PFSK-1 (cell line): ENCODE data around the gene GMDS.

Experiments
- FOXP2 ChIP-seq: optimal IDR thresholded peaks from 2 replicates; pipeline ENCODE3; 2011; ENCODE audit warnings: borderline replicate concordance, control low read depth, inconsistent platforms; ENCODE audit not compliant: insufficient read depth; ENCODE audit errors: extremely low read length, extremely low read depth
- POLR2AphosphoS5 ChIP-seq: IDR thresholded peaks from 2 replicates; pipeline ENCODE4 v1.6.1; 2012; ENCODE audit warnings: low read depth, mild to moderate bottlenecking, control low read depth, low read length, moderate library complexity
- SIN3A ChIP-seq: IDR thresholded peaks from 2 replicates; pipeline ENCODE4 v1.6.1; 2012; ENCODE audit warnings: mild to moderate bottlenecking, low read length, moderate library complexity, borderline replicate concordance; ENCODE audit not compliant: insufficient read depth
- TAF1 ChIP-seq: IDR thresholded peaks from 2 replicates; pipeline ENCODE4 v1.6.1; 2012; ENCODE audit warnings: low read length, control low read depth, borderline replicate concordance; ENCODE audit not compliant: insufficient read depth
- TF ChIP-seq, protein P1 (sequence below), 2 experiments: IDR thresholded peaks; 2 replicates each; pipeline versions ENCODE4 v1.6.1 to v1.8.0; 2011 to 2012; ENCODE audit warnings: low read depth in 2 of 2, low read length in 2 of 2, control low read depth in 1 of 2, inconsistent platforms in 1 of 2, mild to moderate bottlenecking in 1 of 2, moderate library complexity in 1 of 2; ENCODE audit not compliant: insufficient read depth in 1 of 2

Gene GMDS

DNA sequence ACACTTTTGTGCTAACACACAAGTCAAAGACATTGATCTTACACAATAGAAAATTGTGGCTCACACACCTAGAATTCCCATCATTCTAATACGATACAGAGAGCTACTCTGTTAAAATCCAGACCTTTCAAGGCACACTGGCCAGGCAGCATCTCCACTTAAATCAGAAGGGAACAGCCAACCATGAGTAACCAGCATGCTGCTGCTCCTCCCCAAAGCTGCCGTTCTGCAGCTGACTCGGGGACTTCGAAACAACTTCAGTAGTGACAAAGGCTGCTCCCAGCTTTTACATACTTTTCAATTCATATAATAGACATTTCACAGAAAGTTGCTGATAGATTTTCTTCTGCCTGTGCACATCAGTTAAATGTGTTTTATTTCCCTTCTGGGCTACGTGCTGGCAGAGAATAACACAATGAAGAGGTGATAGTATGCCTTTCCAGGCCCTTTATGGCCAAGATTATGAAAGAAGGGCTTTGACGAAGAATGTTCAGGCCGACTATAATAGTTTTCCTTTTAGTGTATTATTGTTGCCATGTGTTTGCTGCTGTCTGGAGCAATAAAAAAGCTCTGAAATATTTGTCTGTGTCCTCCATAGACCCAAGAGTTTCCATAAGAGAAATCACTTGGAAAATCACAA is 159.0 kb downstream of the GMDS start:
- TF ChIP-seq SIN3A, result no peak
- TF ChIP-seq FOXP2, result no peak
- TF ChIP-seq, protein P1, sequence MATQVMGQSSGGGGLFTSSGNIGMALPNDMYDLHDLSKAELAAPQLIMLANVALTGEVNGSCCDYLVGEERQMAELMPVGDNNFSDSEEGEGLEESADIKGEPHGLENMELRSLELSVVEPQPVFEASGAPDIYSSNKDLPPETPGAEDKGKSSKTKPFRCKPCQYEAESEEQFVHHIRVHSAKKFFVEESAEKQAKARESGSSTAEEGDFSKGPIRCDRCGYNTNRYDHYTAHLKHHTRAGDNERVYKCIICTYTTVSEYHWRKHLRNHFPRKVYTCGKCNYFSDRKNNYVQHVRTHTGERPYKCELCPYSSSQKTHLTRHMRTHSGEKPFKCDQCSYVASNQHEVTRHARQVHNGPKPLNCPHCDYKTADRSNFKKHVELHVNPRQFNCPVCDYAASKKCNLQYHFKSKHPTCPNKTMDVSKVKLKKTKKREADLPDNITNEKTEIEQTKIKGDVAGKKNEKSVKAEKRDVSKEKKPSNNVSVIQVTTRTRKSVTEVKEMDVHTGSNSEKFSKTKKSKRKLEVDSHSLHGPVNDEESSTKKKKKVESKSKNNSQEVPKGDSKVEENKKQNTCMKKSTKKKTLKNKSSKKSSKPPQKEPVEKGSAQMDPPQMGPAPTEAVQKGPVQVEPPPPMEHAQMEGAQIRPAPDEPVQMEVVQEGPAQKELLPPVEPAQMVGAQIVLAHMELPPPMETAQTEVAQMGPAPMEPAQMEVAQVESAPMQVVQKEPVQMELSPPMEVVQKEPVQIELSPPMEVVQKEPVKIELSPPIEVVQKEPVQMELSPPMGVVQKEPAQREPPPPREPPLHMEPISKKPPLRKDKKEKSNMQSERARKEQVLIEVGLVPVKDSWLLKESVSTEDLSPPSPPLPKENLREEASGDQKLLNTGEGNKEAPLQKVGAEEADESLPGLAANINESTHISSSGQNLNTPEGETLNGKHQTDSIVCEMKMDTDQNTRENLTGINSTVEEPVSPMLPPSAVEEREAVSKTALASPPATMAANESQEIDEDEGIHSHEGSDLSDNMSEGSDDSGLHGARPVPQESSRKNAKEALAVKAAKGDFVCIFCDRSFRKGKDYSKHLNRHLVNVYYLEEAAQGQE (IDR thresholded peaks at IDR 0.05; ENCODE audit: insufficient read depth in 1 of 2, low read depth in 2 of 2, low read length in 2 of 2), result no peak
- TF ChIP-seq TAF1, result no peak
- TF ChIP-seq POLR2AphosphoS5, result no peak

DNA sequence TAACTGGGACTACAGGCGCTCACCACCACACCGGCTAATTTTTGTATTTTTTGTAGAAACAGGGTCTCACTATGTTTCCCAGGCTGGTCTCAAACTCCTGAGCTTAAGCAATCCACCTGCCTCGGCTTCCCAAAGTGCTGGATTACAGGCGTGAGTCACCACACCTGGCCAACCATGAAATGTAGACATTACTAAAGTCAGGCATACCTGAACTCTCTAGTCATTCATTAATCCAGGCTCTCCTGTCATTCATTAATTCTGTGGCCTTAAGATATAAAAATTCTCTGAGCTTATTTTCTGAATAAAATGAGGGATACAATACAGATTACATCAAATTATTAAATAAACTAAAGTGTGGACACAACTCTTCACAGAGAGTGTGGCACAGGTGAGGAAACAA is 159.7 kb downstream of the GMDS start:
- no peak for TF ChIP-seq TAF1
- TF ChIP-seq, protein P1 (IDR thresholded peaks at IDR 0.05; ENCODE audit: insufficient read depth in 1 of 2, low read depth in 2 of 2, low read length in 2 of 2), result no peak
- no peak for TF ChIP-seq SIN3A
- TF ChIP-seq POLR2AphosphoS5, result no peak
- TF ChIP-seq FOXP2, result no peak

DNA sequence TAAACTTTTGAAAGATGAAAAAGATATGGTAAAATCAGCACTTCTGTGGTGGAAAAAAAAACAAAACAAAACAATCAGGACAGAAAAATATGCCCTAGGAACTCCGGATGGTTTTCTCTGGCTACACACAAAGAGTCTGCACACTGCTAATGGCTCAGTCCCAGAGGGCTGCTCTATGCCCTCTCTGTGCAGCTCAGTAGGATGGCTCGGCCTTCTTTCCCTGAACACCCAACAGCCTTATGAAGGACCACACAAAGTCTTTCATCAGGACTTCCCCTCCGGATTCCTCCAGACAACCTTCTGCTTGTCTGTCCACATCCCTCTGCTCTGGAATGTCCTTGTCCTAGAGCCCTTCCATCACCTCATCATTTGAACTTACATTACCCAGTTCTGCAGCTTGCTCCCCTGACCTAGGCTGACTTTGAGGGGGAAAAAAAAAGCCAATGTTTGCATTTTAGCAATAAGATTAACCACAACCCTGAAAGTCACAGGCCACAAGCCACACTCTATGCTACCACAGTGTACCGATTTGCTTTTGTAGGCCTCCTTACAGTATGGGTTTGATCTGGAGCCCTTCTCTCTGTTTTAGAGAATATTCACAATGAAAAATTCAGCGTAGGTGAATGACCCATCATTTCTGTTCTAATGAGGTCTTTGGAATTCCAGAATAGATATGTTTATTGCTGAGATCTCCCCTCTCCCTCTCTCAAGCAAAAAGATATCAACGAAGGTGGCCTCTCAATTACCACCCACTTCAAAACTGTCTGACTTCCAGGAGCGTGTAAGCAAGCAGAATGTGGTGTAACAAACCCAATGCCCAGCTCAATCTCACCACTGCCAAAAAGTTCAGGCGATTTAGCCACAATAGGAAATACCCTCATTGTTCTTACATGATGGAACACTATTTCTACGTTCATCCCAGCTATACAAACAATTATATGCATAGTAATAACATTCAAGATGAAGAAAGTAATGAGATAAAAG is 164.0 kb downstream of the GMDS start:
- TF ChIP-seq TAF1 (no peak), FOXP2 (no peak), POLR2AphosphoS5 (no peak), SIN3A (no peak)
- TF ChIP-seq, protein P1 (IDR thresholded peaks at IDR 0.05; ENCODE audit: insufficient read depth in 1 of 2, low read depth in 2 of 2, low read length in 2 of 2), result no peak

DNA sequence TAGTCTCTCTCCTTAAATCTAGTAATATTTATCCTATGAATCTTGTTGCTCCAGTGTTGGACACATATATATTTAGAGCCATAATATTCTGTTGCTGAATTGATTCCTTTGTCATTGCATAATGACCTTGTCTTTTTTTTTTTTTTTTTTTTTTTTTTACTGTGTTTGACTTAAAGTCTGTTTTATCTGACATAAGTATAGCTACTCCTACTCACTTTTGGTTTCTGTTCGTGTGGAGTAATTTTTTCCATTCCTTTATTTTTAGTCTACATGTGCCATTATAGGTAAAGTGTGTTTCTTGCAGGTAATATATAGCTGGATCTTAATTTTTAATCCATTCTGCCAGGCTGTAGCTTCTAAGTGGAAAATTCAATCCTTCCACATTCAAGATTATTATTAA is 166.5 kb downstream of the GMDS start:
- no peak for TF ChIP-seq TAF1
- TF ChIP-seq POLR2AphosphoS5, result no peak
- TF ChIP-seq SIN3A, result no peak
- TF ChIP-seq, protein P1 (IDR thresholded peaks at IDR 0.05; ENCODE audit: insufficient read depth in 1 of 2, low read depth in 2 of 2, low read length in 2 of 2), result no peak
- no peak for TF ChIP-seq FOXP2
